Measurements from ENCODE around the gene PFKFB4.

- no peak for TF ChIP-seq CTCF (IDR thresholded peaks at IDR 0.05; ENCODE audit: low read length)
- TF ChIP-seq EZH2 (IDR thresholded peaks at IDR 0.05; ENCODE audit: borderline replicate concordance, low read length) = no peak
Measured at GRCh38 chr3:48597408-48597800, 40.8 kb upstream of the PFKFB4 start.

Measured in OCI-LY1 (cell line).